ENCODE measurements around the gene DMD. TPM values are rescaled to one million over a fixed set of nuclear protein-coding genes. Genes with fewer than 3 reads are reported as not detected.

The DMD gene
- total and polyA plus RNA-seq, 2 donors (not counting 1 experiment from before 2014, with no cell fraction given): 2.0 to 51.8 TPM

GRCh38 chrX:31653422-31653821, 1557.9 kb downstream of the DMD start:
- Mint-ChIP-seq H3K9me3 (ENCODE audit: insufficient read depth) (no peaks in the 10 kb centered on the region), H3K27ac (no peak overlapping the region), H3K4me1 (no peaks in the 10 kb centered on the region), H3K27me3 (no peaks in the 10 kb centered on the region), H3K4me3 (no peak overlapping the region)
- no peak for ATAC-seq (ENCODE audit: low read depth)
- no peaks in the 10 kb centered on the region for H3K9me3 ChIP-seq (ENCODE audit: control extremely low read depth in 1 of 3, control insufficient read depth in 2 of 3, insufficient read depth in 1 of 3, low read length in 2 of 3)
- no peaks in the 10 kb centered on the region for H3K79me2 ChIP-seq (ENCODE audit: control insufficient read depth, insufficient read depth, low read length)
- TF ChIP-seq CTCF (IDR thresholded peaks at IDR 0.05) (no peak), EZH2 (IDR thresholded peaks at IDR 0.05; ENCODE audit: borderline replicate concordance, insufficient read depth, low read depth, low read length, poor library complexity, severe bottlenecking) (no peak)
- no peaks in the 10 kb centered on the region for H3K36me3 ChIP-seq (replicated peaks in 1 of 2; ENCODE audit: control extremely low read depth in 1 of 2, control insufficient read depth in 1 of 2, extremely low read depth in 1 of 2, insufficient read depth in 2 of 2, low read length in 1 of 2)
- no peaks in the 10 kb centered on the region for H3K4me1 ChIP-seq (ENCODE audit: control insufficient read depth in 2 of 2, insufficient read depth in 2 of 2, low read length in 2 of 2)
- CTCF ChIA-PET: interaction anchor here (0.6 kb wide), 1 partner anchor 361 kb away, joined by 3 read pairs; no protein-coding TSS in a partner anchor
- H2AFZ ChIP-seq (ENCODE audit: insufficient read depth, low read depth, low read length, poor library complexity, severe bottlenecking): no peak overlapping the region
- no peaks in the 10 kb centered on the region for H4K20me1 ChIP-seq (ENCODE audit: control insufficient read depth, insufficient read depth, low read length, poor library complexity, severe bottlenecking)
- no peaks in the 10 kb centered on the region for H3K27me3 ChIP-seq (replicated peaks in 1 of 4; ENCODE audit: control extremely low read depth in 1 of 4, control insufficient read depth in 3 of 4, insufficient read depth in 4 of 4, low read length in 3 of 4)
- H3K4me3 ChIP-seq (ENCODE audit: control extremely low read depth in 1 of 5, extremely low read depth in 1 of 5, insufficient read depth in 1 of 5, low read depth in 2 of 5, low read length in 4 of 5): no peak overlapping the region
- no peak for DNase-seq
- no peak overlapping the region for H3K4me2 ChIP-seq (replicated peaks; ENCODE audit: low read depth, low read length, poor library complexity, severe bottlenecking)
- intact Hi-C loops (cut with micrococcal nuclease): loop anchor here (10.0 kb wide), 1 partner anchor 679 kb away; no protein-coding TSS in a partner anchor
- POLR2A ChIA-PET: no interaction called here
- H3K27ac ChIP-seq (ENCODE audit: low read length in 2 of 2): no peak overlapping the region
- no peak overlapping the region for H3K9ac ChIP-seq (ENCODE audit: low read length)

- no peak overlapping the region for H2AFZ ChIP-seq (ENCODE audit: insufficient read depth, low read depth, low read length, poor library complexity, severe bottlenecking)
- H3K27me3 Mint-ChIP-seq: no peaks in the 10 kb centered on the region
- no peaks in the 10 kb centered on the region for H3K9me3 Mint-ChIP-seq (ENCODE audit: insufficient read depth)
- DNase-seq (no peak), ATAC-seq (ENCODE audit: low read depth) (no peak)
- no peaks in the 10 kb centered on the region for H3K4me1 ChIP-seq (ENCODE audit: control insufficient read depth in 2 of 2, insufficient read depth in 2 of 2, low read length in 2 of 2)
- H3K27me3 ChIP-seq (replicated peaks in 1 of 4; ENCODE audit: control extremely low read depth in 1 of 4, control insufficient read depth in 3 of 4, insufficient read depth in 4 of 4, low read length in 3 of 4): no peaks in the 10 kb centered on the region
- H3K4me1 Mint-ChIP-seq: no peaks in the 10 kb centered on the region
- H3K36me3 ChIP-seq (replicated peaks in 1 of 2; ENCODE audit: control extremely low read depth in 1 of 2, control insufficient read depth in 1 of 2, extremely low read depth in 1 of 2, insufficient read depth in 2 of 2, low read length in 1 of 2): no peaks in the 10 kb centered on the region
- H4K20me1 ChIP-seq (ENCODE audit: control insufficient read depth, insufficient read depth, low read length, poor library complexity, severe bottlenecking): no peaks in the 10 kb centered on the region
- H3K4me2 ChIP-seq (replicated peaks; ENCODE audit: low read depth, low read length, poor library complexity, severe bottlenecking): no peak overlapping the region
- ChIA-PET POLR2A (no interaction called here), CTCF (no interaction called here)
- H3K9me3 ChIP-seq (ENCODE audit: control extremely low read depth in 1 of 3, control insufficient read depth in 2 of 3, insufficient read depth in 1 of 3, low read length in 2 of 3): no peaks in the 10 kb centered on the region
- no CpG with 5 or more reads among the region's 1 CpG for WGBS (ENCODE audit: insufficient coverage)
- no peaks in the 10 kb centered on the region for H3K79me2 ChIP-seq (ENCODE audit: control insufficient read depth, insufficient read depth, low read length)
- no peak overlapping the region for H3K27ac ChIP-seq (ENCODE audit: low read length in 2 of 2)
- intact Hi-C loops (cut with micrococcal nuclease): loop anchor here (10.0 kb wide), 1 partner anchor 678 kb away; no protein-coding TSS in a partner anchor
- H3K9ac ChIP-seq (ENCODE audit: low read length): no peak overlapping the region
- no peak overlapping the region for H3K27ac Mint-ChIP-seq
- H3K4me3 Mint-ChIP-seq: no peak overlapping the region
- H3K4me3 ChIP-seq (ENCODE audit: control extremely low read depth in 1 of 5, extremely low read depth in 1 of 5, insufficient read depth in 1 of 5, low read depth in 2 of 5, low read length in 4 of 5): no peak overlapping the region
- TF ChIP-seq EZH2 (IDR thresholded peaks at IDR 0.05; ENCODE audit: borderline replicate concordance, insufficient read depth, low read depth, low read length, poor library complexity, severe bottlenecking): no peak
- no peak for TF ChIP-seq CTCF (IDR thresholded peaks at IDR 0.05)
Measured at GRCh38 chrX:31652650-31653049, 1558.7 kb downstream of the DMD start.
